ENCODE results near the gene COL4A2.

The COL4A2 gene

DNA sequence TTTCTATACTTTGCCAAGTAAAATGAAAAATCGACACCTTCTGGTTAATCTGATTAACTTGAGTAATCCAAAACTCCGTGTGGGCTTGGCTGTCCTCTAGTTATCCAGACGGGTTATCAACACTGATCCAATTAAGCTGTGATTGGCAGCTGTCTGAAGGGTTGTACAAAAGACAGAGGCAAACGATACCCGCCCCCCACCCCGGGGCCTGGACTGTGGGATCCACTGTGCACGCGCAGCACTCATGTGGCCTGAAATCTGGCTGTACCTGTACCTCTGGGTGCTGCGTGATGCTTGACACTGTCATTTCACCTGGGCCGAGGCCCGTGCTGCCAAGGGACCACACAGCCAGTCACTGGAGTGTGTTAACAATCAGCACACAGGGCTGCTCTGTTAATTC is 53.5 kb downstream of the COL4A2 start:
- DNase-seq, result no peak

GRCh38 chr13:110361365-110361911 is 54.4 kb downstream of the COL4A2 start:
- no peak for DNase-seq

- no peak for DNase-seq
Observed at GRCh38 chr13:110363010-110363409, 55.9 kb downstream of the COL4A2 start.

DNA sequence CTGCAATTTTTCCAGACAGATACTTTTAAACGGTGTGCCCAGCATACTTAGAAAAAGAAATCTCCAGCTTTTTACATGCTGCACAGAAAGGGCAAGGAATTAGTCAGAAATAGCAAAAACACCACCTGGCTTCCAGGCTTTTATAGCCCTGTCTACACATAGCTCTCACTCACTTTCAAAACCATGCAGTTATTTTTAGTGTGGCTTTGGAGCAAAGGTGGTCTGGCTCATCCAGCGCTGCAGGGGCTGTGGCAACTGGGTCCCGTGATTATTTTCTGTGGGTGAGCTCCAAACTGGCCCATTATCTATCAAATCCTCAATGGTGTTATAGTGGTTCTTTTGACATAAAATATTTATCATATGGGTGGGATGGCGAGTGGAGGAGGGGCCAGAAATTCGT is 57.0 kb downstream of the COL4A2 start:
- no peak for DNase-seq

DNA sequence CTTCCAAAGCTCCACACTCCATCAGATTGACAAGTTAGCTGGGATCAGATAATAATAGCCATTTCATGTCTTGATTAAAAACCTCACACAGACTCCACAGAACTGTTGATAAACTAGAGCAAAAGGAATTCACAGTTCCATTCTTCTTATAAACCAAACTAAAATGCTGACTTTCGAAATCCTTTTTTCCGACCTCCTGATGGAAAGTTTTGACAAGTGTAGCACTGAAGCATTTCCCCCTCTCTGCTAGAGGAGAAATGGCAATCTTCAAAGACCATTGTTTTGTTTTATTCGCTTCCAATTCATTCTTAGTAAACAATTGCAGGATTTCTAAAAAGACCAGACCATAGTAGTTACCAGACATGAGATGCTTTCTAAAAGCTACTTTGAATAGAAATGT is 58.8 kb downstream of the COL4A2 start:
- no peak for DNase-seq

DNA sequence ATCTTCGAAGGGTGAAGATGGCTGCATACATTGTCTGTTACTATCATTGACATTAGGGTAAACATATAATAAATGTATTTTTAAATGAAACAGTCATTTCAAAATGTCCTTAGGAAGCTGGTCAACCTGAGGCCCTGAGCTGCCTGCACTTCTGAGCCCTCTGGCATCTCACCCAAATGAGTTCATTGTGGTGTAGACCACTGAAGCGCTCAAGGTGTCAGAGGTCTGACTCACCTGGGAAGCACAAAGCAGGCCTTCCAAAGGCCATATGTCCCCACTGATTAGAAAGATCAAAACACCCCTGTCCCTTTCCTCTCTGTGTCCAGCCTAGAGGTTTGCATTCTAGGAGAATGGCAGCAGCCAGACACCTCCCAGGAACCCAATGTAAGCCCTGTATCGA is 59.6 kb downstream of the COL4A2 start:
- no peak for DNase-seq

DNA sequence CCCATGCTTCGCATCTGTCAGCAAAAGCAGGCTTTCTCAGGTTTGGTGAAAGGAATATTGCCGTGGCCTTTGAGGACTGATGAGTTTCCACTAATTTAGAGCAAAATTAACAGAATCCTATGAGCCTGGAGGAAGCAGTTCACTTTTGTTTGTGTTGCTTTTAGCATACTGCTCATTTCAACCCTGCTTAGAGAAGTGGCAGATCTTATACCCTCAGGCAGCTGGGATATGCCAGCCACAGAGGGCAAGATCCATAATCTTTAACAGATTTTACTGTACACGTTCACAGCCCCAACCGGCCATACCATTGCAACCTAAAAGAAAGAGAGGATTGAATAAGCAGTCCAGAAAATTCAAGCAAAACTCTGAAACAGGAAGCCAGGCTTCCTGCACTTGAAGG is 60.5 kb downstream of the COL4A2 start:
- no peak for DNase-seq

GRCh38 chr13:110368408-110368807 is 61.3 kb downstream of the COL4A2 start:
- no peak for DNase-seq

- no peak for DNase-seq
Observed at GRCh38 chr13:110369400-110369799, 62.3 kb downstream of the COL4A2 start.

- DNase-seq, result no peak
Observed at GRCh38 chr13:110371550-110372465, 64.7 kb downstream of the COL4A2 start.

DNA sequence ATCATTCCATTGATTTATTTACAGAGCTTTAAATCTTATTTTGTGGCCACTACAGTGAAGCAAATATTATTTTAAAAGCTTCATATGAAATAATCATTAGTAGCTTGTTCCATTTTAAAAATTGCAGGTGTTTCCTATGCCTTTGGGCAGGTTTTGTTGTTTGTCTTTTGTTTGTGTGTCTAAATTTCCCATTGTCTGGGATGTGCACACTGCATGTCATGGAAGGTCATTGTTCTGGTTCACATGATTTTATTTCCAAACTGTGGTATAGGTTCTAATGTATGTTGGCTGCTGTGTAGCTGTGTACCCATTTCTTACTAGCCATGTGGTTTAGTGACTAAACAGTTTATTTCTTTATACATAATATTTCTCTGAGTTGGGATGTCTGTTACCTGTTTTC is 65.6 kb downstream of the COL4A2 start:
- DNase-seq, result no peak

DNA sequence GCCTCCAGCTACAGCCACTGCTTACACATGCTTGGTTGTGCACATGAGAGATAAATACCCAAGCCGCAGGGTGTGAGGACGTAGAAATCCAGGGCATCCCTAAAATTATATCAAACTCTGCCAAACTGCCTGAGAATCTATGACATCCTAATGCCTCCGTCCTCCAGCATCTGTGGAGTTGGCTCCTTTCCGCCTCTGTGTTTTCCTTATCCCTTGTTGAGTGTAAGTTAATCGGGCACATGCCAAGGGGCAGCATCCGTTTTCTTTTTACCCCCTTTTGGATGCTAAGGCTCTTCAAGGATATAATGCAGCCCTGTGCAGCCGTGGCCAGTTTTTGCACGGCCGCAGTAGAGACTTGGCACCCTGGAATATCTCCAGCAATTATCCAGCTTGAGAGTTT is 66.5 kb downstream of the COL4A2 start:
- DNase-seq, result no peak

GRCh38 chr13:110374431-110375370 is 67.6 kb downstream of the COL4A2 start:
- no peak for DNase-seq

DNA sequence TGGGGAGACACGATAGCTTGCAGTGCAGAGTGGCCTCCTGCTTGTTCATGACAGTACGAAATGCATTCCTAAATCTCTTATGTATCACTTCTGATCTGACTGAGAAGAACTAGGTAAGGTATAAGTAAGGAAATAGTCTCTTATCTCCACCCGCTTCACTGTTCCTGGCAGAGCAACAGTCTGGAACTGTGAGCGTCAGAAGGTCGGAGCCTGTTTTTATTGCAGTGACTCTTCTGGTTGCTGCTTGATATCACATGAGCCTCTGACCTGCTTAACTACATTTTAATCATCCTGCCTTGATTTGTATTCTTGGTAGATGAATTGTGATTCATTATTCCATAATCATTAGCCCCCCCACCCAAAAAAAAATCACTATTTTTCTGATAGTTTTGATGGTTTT is 69.0 kb downstream of the COL4A2 start:
- no peak for DNase-seq

DNA sequence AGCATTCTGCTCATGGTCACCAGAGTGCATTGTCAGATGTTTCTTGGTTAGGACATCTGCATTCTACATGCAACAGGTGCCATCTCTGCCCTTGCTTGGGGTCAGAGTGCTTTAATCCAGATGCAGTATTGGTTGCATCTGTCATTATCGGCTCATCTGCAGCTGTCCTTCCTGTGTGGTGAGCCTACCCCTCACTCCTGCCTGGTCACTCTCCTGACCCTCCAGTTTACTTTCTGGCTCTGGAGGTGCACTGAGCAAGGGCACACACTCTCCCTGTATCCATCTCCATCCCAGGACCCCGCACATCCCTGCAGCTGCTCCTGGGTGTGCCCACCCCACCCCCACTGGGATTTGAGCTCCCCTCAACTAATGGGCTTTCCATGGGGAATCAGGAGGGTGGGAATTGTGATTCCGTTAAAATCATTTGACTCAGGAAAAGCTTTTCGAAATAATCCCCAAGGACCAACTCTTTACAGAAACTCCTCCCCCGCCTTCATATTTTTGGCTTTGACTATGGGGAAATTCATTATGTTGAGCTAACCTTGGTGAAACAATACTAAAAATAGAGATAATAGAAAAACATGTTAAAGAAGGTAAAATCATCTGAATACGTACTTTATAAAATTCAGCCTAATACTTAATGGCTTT is 70.2 kb downstream of the COL4A2 start:
- no peak for DNase-seq

- DNase-seq, result no peak
Observed at GRCh38 chr13:110377826-110378201, 70.7 kb downstream of the COL4A2 start.

- DNase-seq, result no peak
Observed at GRCh38 chr13:110379358-110379757, 72.3 kb downstream of the COL4A2 start.

DNA sequence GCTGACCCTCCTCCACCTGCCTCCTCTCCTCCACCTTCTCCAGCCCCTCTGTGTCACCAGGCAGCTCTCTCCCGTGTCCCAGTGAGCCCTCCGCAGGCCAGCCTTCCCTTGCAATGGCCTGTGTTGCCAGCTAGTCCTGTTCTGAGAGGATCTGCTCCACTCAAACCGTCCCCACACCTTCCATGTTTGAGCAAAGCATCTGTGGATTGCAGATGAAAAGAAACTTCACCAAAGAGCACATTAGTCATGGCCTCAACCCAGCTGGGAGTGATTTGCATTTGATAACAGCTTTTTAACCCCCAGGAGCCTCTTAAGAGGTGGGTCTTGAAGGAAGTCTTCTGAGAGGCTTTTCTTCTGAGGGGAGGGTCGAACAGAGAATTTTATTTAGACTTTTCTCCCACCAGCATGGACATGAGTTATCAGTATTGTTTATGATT is 72.8 kb downstream of the COL4A2 start:
- no peak for DNase-seq

DNA sequence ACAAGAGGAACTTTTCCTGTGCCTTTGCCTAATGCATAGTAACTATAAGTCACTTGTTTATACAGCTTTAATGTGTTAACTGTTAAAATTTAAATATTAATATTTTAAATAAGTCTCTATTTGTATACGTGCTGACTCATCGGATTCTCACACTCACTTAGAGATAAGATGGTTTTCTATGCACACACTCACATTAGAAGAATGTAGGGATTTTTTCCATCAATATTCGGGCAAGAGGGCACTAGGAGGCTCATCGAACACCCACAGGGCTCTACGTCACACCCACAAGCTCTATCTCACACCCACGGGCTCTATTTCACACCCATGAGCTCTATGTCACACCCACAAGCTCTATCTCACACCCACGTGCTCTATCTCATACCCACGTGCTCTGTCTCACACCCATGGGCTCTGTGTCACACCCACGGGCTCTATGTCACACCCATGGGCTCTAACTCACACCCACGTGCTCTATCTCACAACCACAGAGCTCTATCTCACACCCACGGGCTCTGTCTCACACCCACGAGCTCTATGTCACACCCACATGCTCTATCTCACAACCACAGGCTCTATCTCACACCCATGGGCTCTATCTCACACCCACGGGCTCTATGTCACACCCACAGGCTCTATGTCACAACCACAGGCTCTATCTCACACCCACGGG is 73.4 kb downstream of the COL4A2 start:
- no peak for DNase-seq

GRCh38 chr13:110381029-110381360 is 73.9 kb downstream of the COL4A2 start:
- DNase-seq, result no peak

DNA sequence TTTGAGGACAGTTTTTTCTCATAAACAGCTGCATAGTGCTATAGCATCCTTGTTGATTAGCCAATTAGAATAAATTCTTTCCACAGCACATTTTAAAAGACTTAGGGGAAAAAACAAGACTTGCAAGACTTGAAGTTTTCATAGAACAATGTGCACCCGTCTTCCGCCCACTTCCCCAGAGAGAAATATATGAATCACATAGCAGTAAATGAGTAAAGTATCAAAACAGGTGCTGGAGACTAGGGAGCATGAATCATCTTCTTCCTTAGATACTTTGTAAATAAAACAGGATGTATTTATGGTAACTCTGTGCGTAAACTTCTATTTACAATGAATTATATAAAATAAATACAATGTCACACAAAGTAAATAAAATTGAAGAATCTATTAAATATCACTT is 75.1 kb downstream of the COL4A2 start:
- no peak for DNase-seq

- DNase-seq, result no peak
Observed at GRCh38 chr13:110382830-110383229, 75.7 kb downstream of the COL4A2 start.
